AG09319 (cell line): ENCODE measurements around the gene LRP5.

ENCODE experiments used
- DNase-seq: peaks from one replicate; pipeline ENCODE4 v3.0.0-alpha.2; 2010; ENCODE audit warnings: low read depth; ENCODE audit errors: extremely low read depth
- CTCF ChIP-seq: IDR thresholded peaks from 2 replicates; pipeline ENCODE4 v1.5.1; 2011; ENCODE audit warnings: low read depth, mild to moderate bottlenecking, inconsistent platforms, low read length, moderate library complexity

Gene LRP5

GRCh38 chr11:68312117-68312779 lies at the start of gene LRP5:
Gene LRP5, plus strand, starts transcription at chr11:68312591. Its CDS starts 124 bp downstream, at chr11:68312715.
- no peak for DNase-seq
- TF ChIP-seq CTCF: no peak

GRCh38 chr11:68263444-68264035 lies 48.9 kb upstream of the LRP5 start:
- TF ChIP-seq CTCF: no peak
- DNase-seq: no peak

GRCh38 chr11:68264244-68264643 lies 48.1 kb upstream of the LRP5 start:
- no peak for TF ChIP-seq CTCF

GRCh38 chr11:68264741-68265540 lies 47.5 kb upstream of the LRP5 start:
- DNase-seq: no peak
- TF ChIP-seq CTCF: no peak

More at GRCh38 chr11:68264244-68264643, 48.1 kb upstream of the LRP5 start:
- DNase-seq: no peak

GRCh38 chr11:68266121-68266891 lies 46.1 kb upstream of the LRP5 start:
- no peak for DNase-seq
- TF ChIP-seq CTCF: no peak

- no peak for TF ChIP-seq CTCF
- DNase-seq: no peak
These were observed 45.2 kb upstream of the LRP5 start for GRCh38 chr11:68266936-68267880.
